GM21737 (cell line): Measurements from ENCODE around the gene RMDN2.

Source experiments
- ATAC-seq: cut with Tn5 transposase; IDR thresholded peaks from one replicate; pipeline ENCODE4 v1.9.1; 2021; ENCODE audit warnings: mild to moderate bottlenecking, moderate library complexity; ENCODE audit not compliant: unreplicated experiment

Gene RMDN2

DNA sequence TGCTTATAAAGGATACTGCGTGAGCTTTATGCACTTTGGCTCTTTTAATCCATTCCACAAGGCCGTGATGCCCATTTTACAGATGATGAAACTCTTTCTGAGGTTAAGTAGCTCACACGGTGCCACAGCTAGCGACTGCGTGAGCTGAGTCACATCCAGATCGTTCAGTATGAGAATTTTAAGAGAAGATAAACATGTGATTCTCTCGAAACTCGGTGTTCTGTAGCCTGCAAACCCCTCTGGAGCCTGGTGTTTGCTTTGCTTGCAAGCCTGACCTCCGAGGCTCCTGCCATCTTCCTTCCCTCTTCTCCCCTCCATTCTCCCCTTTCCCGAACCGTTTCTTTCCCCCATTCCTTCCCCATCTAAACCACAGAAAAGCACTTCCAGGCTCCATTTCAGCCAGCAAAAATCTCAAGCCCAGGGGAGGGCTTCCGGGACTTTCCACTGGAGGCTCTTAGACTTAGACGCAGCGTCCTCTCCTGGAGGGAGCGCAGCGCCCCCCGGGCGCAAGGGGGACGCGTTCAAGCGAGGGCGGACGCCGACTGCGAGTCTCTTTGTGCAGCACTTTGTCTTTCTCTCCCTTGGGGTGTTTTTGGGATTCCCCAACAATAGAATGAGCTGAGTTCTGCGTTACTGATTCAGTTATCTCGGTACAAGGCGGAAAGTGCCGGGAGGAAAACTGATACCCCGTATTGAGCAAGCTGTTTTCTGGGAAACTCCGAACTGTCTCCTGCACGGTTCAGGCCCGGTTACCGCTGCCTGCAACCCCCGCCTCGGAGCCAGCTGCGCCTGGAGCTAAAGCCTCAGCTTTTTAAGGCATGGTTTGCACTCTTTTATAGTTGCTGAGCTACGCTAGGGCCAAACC lies 112.9 kb downstream of the RMDN2 start:
- ATAC-seq: peak; percentile 77

DNA sequence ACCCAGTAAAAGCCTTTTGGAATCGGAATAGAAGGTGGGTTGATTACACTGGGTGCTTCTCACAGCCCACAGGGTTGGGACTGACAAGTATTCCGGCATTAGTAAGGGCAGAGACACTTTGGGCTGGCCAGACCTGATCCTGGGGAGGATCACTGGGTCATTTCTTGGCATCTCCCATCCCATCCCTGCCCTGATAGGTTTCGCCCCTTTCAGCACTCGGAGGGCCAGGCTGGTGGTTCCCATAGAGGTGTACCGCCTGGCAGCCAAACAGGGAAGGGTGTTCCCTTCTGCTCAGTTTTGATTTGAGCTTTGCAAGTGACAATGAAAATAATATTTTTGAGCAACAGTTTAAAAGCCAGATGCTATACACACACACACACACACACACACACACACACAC lies 113.6 kb downstream of the RMDN2 start:
- ATAC-seq: no peak

DNA sequence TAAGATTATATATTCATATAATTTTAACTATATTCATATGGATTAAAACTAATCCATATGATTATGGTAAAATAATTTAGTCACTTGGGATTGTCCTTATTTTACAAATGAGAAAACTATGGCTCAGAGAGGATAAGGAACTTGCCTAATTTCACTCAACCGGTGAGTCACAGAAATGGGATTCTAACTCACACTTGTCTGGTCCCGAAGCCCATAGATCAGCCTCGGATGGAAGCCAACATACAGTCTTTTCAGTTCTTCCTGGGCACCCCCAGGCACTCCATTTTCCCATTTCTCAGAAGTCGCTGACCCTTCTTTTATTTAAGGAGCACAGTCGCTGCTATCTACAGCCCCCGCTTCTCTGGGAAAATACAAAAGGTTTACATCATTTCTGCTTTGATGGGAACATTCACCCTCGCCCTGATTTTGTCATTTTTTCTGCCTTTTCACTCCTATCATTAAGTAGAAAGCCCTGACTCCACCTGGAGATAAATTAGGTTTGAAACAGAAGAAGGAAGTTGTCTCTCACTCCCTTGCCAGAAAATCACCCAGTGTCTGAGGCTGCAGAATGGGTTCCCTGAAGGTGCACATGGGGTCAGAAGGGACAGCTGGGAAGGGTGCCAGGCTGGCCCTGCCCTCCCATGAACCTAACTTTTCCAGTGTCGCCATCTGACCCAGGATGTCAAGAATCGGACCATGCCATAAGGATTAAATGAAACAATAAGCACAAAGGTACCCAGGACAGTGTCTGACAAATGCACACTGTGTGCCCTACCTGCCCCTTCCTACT lies 114.2 kb downstream of the RMDN2 start:
- ATAC-seq: no peak

DNA sequence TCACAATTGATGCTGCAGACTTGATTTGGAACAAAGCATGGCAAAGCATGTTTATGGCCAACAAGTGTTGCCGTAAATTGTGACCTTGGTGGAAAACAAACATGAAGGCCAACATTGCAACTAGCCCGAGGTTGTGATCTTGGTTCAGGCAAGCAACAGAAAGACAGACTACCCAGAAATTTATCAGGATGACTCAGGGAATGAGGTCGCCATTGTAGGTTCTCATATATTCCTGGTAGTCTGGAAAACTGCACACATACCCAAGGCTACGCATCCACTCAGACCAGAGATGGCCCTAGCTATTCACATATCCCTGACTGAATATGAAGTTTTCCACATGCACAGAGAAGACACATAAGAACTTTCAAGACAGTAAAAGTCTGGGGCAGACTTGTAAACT lies 120.7 kb downstream of the RMDN2 start:
- no peak for ATAC-seq

DNA sequence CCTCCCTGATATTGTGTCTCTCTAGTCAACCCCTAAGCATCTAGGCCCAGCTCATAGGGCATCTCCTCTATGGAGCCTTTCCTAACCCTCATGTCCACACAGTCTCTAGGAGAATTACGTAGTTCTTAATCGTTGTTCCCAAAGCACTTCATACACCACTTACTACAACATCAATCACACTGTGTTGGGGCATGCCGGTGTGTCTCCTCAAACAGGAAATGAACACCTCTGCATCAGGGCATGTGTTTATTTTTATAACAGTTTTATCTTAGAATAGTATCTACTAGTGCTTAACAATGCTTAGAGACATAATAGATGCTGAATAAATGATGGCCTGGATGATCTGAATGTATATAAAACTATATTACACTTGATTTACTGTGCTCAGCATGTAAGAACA lies 131.1 kb downstream of the RMDN2 start:
- ATAC-seq: no peak

DNA sequence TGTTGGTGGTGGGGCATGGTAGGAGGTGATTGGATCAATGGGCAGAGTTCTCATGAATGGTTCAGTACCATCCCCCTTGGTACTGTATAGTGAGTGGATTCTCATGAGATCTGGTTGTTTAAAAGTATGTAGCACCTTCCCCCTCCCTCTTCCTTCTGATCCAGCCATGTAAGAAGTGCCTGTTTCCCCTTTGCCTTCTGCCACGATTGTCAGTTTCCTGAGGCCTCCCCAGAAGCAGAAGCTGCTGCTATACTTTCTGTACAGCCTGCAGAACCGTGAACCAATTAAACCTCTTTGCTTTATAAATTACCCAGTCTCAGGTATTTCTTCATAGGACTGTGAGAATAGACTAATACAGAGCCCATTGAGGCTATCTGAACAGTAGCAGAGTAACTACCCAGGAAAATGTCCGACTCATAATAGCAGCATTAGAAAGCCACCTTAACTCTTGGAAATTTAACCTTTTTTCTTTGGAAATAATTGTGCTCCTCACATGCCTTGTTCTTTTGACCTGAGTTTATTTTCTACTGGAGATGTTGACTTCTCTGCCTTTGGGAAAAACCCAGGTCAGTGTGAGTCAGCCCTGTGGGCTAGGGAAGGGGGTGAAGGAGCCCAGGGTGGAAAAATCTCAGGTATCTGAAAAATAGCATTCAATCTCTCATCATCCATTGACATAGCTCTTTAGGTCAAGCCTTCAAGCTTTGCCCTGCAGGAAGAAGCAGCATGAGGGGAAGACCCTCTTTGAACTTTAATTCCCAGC lies 132.7 kb downstream of the RMDN2 start:
- no peak for ATAC-seq

DNA sequence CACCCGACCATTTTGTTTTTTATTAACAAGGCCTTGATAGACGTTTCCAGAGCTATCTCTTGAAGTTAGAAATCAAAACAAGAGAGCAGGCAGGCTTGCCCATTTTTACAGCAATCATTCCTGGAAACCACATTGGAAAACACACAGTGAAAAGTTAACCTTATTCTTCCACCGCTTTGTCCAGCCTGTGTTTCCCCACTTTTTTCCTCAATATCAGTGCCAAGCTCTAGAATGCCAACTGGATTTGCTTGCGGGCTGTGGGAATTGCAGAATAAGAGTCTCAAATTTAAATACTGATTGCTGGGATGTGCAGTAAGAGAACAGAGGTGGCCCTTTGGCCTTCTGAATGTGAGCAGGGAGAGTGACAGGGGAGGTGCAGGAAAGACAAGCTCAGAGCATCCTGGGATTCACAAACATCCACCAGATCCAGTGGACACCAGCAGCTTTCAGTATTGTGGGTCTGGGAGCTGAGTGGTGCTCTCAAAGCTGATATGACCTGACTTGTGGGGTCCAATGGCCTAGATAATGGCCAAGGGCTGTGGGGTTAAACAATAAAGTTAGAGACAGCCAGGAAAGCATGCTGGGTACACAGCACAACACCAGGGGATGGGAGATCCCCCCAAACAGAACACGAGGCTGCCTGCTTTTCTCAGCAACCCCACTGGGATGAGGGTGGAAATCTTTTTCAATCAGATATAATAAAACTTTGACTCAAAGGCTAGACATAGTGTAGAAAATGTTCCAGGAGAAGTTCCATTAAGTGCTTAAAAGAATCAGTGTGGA lies 135.3 kb downstream of the RMDN2 start:
- no peak for ATAC-seq

DNA sequence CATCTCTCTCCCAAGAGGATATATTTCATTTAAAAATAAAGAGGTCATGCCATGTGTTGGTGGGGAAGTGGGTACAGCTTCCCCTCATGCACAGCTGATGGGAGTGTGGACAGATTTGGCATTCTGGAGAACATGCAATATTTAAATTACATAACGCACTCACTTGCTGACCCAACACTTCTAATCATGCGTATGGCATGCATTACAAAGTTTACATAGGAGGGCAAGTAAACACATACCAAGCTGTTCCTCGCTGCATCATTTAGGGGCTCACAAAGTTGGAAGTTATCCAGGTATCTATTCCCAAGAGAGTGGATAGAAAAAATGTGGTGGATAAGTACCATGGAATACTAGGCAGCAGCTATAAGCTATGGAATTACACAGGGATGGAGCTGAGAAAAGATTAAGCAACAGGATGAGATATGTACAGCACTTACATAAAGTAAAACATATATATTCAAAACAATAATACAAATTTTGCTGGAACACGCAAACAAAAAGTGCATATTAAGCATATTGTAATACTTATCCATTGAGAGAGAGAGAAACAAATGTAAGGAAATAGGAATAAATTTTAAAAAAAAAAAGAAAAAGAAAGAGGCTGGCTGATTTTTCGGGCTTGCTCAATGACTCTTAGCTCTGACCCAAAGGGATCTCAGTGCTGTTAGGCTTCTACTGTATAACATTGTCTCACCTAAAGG lies 139.9 kb downstream of the RMDN2 start:
- no peak for ATAC-seq

DNA sequence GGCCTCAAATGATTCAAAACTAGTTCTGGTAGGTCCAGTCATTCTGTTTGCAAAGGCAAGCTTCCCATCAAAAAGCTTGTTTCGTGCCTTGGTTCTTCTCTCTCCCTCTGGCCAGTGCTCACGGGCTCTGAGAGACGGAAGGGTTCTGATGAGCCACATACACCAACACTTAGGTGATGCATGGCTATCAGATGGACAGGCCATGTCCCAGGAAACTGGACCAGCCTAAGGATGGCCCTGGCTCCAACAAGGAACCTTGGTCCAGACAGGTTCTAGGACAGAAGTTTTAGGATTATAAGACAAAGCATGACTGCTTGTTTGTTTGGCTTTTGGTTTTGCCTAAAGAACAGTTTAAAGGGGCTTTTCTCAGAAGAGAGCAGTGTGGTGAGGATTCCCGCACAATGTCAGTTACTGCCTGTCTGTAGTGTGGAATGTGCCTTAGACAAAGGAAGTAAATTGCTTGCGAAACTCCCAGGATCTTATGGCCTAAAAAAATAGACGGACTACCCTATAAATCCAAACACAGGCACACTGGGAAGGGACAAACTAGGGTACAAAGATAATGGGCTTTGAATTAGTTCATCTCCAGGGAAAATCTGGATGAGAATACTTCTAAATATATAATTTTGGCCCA lies 140.5 kb downstream of the RMDN2 start:
- no peak for ATAC-seq

DNA sequence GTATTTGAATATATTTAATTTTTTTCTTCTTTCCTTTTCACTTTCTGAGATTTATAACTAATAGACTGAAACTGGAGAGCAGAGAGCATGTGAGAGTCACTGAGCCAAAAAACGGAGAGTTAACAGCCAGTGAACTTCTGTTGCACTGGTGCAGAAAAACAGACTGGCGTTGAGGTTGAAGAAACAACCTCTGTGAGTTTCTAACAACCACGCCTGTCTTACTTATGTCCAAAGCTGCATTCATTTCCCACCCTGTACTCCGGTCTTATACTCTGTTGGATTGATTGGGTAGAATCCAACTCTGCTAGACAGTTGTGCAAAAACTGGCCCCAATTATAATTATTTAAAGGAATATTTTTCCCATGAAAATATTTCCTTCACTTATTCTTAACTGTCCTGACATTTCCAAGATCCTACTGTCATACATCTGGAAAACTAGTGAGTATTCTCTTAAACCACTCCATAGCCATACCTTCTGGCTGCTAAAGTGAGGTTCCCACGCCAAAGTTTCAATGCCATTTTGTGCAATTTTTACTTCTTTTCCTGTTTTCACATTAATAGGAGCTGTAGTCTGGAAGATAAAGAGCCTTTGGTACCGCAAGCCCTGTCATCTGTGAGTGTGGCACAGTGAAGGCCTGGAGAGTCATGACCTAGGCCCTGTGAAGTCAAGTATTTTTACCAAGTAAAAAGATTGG lies 141.5 kb downstream of the RMDN2 start:
- ATAC-seq: no peak
